ENCODE measurements around the gene CDC42BPA. TPM values are rescaled to one million over a fixed set of nuclear protein-coding genes. Genes with fewer than 3 reads are reported as not detected.
"Not testable (repeated sequence)": the region's sequence is repeated elsewhere in the genome, so short reads cannot be mapped to it uniquely, and the experiment has no call there.

CDC42BPA gene
- total and polyA plus RNA-seq, 7 experiments from 2014 or later = 0.05 to 2.0 (median 1.2) TPM; not detected in 1

- ATAC-seq; H3K9me3 ChIP-seq (ENCODE audit: control insufficient read depth in 2 of 3, low read length in 3 of 3); DNase-seq; H3K4me3 ChIP-seq (ENCODE audit: low read length); POLR2A ChIA-PET; H3K27ac ChIP-seq (ENCODE audit: low read depth, low read length); H3K4me3 Mint-ChIP-seq; H3K27ac Mint-ChIP-seq; H3K27me3 ChIP-seq (ENCODE audit: control insufficient read depth in 2 of 2, insufficient read depth in 2 of 2, low read length in 2 of 2); CTCF ChIA-PET; H3K4me1 Mint-ChIP-seq; H3K4me1 ChIP-seq (ENCODE audit: control insufficient read depth in 2 of 2, insufficient read depth in 2 of 2, low read length in 2 of 2); H3K36me3 ChIP-seq (ENCODE audit: control insufficient read depth in 2 of 3, insufficient read depth in 3 of 3, low read length in 3 of 3); intact Hi-C loops (cut with micrococcal nuclease): not testable (repeated sequence)
- Mint-ChIP-seq H3K9me3 (peaks cover 0 to 14% (median 7%) of the 10 kb centered on the region in 11 donors), H3K27me3 (peaks cover 0 to 18% (median 6%) of the 10 kb centered on the region in 5 donors), H3K36me3 (peaks cover 0 to 11% (median 0%) of the 10 kb centered on the region in 5 donors)
Observed at GRCh38 chr1:227336136-227336535, 17.8 kb upstream of the CDC42BPA start.

- Histone ChIP-seq H3K4me1 (ENCODE audit: control insufficient read depth in 2 of 2, insufficient read depth in 2 of 2, low read length in 2 of 2) (no peaks in the 10 kb centered on the region), H3K4me3 (ENCODE audit: low read length) (no peak overlapping the region), H3K27ac (ENCODE audit: low read depth, low read length) (no peak overlapping the region), H3K36me3 (ENCODE audit: control insufficient read depth in 2 of 3, insufficient read depth in 3 of 3, low read length in 3 of 3) (no peaks in the 10 kb centered on the region), H3K27me3 (ENCODE audit: control insufficient read depth in 2 of 2, insufficient read depth in 2 of 2, low read length in 2 of 2) (no peaks in the 10 kb centered on the region), H3K9me3 (ENCODE audit: control insufficient read depth in 2 of 3, low read length in 3 of 3) (peaks cover 0 to 7% (median 0%) of the 10 kb centered on the region in 3 experiments)
- POLR2A ChIA-PET = no interaction called here
- intact Hi-C loops (cut with micrococcal nuclease) = no loop called here
- Mint-ChIP-seq H3K36me3 (peaks cover 0 to 11% (median 0%) of the 10 kb centered on the region in 5 donors), H3K27me3 (peaks cover under 1 to 18% (median 6%) of the 10 kb centered on the region in 5 donors), H3K4me3 (no peak overlapping the region), H3K9me3 (peaks cover 0 to 14% (median 7%) of the 10 kb centered on the region in 11 donors), H3K4me1 (no peaks in the 10 kb centered on the region), H3K27ac (no peak overlapping the region)
- ATAC-seq = peak; percentile 24
- DNase-seq = no peak
- CTCF ChIA-PET = no interaction called here
Observed at GRCh38 chr1:227335242-227336020, 17.1 kb upstream of the CDC42BPA start.

GRCh38 chr1:227333423-227333822, 15.1 kb upstream of the CDC42BPA start:
- Histone ChIP-seq H3K4me3 (ENCODE audit: low read length) (no peak overlapping the region), H3K27ac (ENCODE audit: low read depth, low read length) (no peak overlapping the region), H3K36me3 (ENCODE audit: control insufficient read depth in 2 of 3, insufficient read depth in 3 of 3, low read length in 3 of 3) (no peaks in the 10 kb centered on the region), H3K27me3 (ENCODE audit: control insufficient read depth in 2 of 2, insufficient read depth in 2 of 2, low read length in 2 of 2) (no peaks in the 10 kb centered on the region), H3K4me1 (ENCODE audit: control insufficient read depth in 2 of 2, insufficient read depth in 2 of 2, low read length in 2 of 2) (no peaks in the 10 kb centered on the region), H3K9me3 (ENCODE audit: control insufficient read depth in 2 of 3, low read length in 3 of 3) (peaks cover 0 to 7% (median 0%) of the 10 kb centered on the region in 3 experiments)
- DNase-seq (no peak), ATAC-seq (no peak)
- Mint-ChIP-seq H3K4me3 (no peak overlapping the region), H3K9me3 (peaks cover 0 to 14% (median 7%) of the 10 kb centered on the region in 11 donors), H3K36me3 (peaks cover 0 to 11% (median 0%) of the 10 kb centered on the region in 5 donors), H3K4me1 (no peaks in the 10 kb centered on the region), H3K27ac (no peak overlapping the region), H3K27me3 (peaks cover 0 to 20% (median 13%) of the 10 kb centered on the region in 5 donors)
- ChIA-PET POLR2A (no interaction called here), CTCF (no interaction called here)
- intact Hi-C loops (cut with micrococcal nuclease) = no loop called here

- H3K36me3 Mint-ChIP-seq = peaks cover 0 to 11% (median 0%) of the 10 kb centered on the region in 5 donors
- ATAC-seq (no peak), DNase-seq (no peak)
- Histone ChIP-seq H3K4me3 (ENCODE audit: low read length) (no peak overlapping the region), H3K27ac (ENCODE audit: low read depth, low read length) (no peak overlapping the region), H3K4me1 (ENCODE audit: control insufficient read depth in 2 of 2, insufficient read depth in 2 of 2, low read length in 2 of 2) (no peaks in the 10 kb centered on the region), H3K9me3 (ENCODE audit: control insufficient read depth in 2 of 3, low read length in 3 of 3) (peaks cover 0 to 7% (median 0%) of the 10 kb centered on the region in 3 experiments), H3K27me3 (ENCODE audit: control insufficient read depth in 2 of 2, insufficient read depth in 2 of 2, low read length in 2 of 2) (no peaks in the 10 kb centered on the region), H3K36me3 (ENCODE audit: control insufficient read depth in 2 of 3, insufficient read depth in 3 of 3, low read length in 3 of 3) (no peaks in the 10 kb centered on the region)
- no peaks in the 10 kb centered on the region for H3K4me1 Mint-ChIP-seq
- no peak overlapping the region for H3K4me3 Mint-ChIP-seq
- POLR2A ChIA-PET = no interaction called here
- H3K27me3 Mint-ChIP-seq = peaks cover 0 to 20% (median 13%) of the 10 kb centered on the region in 5 donors
- CTCF ChIA-PET = no interaction called here
- peaks cover 0 to 14% (median 7%) of the 10 kb centered on the region in 11 donors for H3K9me3 Mint-ChIP-seq
- intact Hi-C loops (cut with micrococcal nuclease) = no loop called here
- no peak overlapping the region for H3K27ac Mint-ChIP-seq
Observed at GRCh38 chr1:227330279-227331076, 12.2 kb upstream of the CDC42BPA start.

- ChIA-PET POLR2A (no interaction called here), CTCF (no interaction called here)
- H3K4me3 ChIP-seq (ENCODE audit: low read length) = no peak overlapping the region
- Mint-ChIP-seq H3K27ac (peak overlapping the region in 1 of 9 donors; percentile 38), H3K36me3 (peaks cover 0 to 10% (median 2%) of the 10 kb centered on the region in 5 donors), H3K9me3 (peaks cover 0 to 19% (median 6%) of the 10 kb centered on the region in 11 donors), H3K4me1 (no peaks in the 10 kb centered on the region), H3K27me3 (peaks cover 10 to 28% (median 17%) of the 10 kb centered on the region in 5 donors), H3K4me3 (no peak overlapping the region)
- DNase-seq (no peak), ATAC-seq (no peak)
- no peak overlapping the region for H3K27ac ChIP-seq (ENCODE audit: low read depth, low read length)
- H3K9me3 ChIP-seq (ENCODE audit: control insufficient read depth in 2 of 3, low read length in 3 of 3) = peaks cover 0 to 3% (median 0%) of the 10 kb centered on the region in 3 experiments
- H3K4me1 ChIP-seq (ENCODE audit: control insufficient read depth in 2 of 2, insufficient read depth in 2 of 2, low read length in 2 of 2) = no peaks in the 10 kb centered on the region
- no peaks in the 10 kb centered on the region for H3K27me3 ChIP-seq (ENCODE audit: control insufficient read depth in 2 of 2, insufficient read depth in 2 of 2, low read length in 2 of 2)
- intact Hi-C loops (cut with micrococcal nuclease) = no loop called here
- H3K36me3 ChIP-seq (ENCODE audit: control insufficient read depth in 2 of 3, insufficient read depth in 3 of 3, low read length in 3 of 3) = no peaks in the 10 kb centered on the region
Observed at GRCh38 chr1:227328405-227329019, 10.2 kb upstream of the CDC42BPA start.

GRCh38 chr1:227325156-227325555, 6.9 kb upstream of the CDC42BPA start:
- no peak for DNase-seq
- ATAC-seq = no peak
- Histone ChIP-seq H3K27me3 (ENCODE audit: control insufficient read depth in 2 of 2, insufficient read depth in 2 of 2, low read length in 2 of 2) (no peaks in the 10 kb centered on the region), H3K4me1 (ENCODE audit: control insufficient read depth in 2 of 2, insufficient read depth in 2 of 2, low read length in 2 of 2) (no peaks in the 10 kb centered on the region), H3K4me3 (ENCODE audit: low read length) (no peak overlapping the region), H3K36me3 (ENCODE audit: control insufficient read depth in 2 of 3, insufficient read depth in 3 of 3, low read length in 3 of 3) (no peaks in the 10 kb centered on the region), H3K9me3 (ENCODE audit: control insufficient read depth in 2 of 3, low read length in 3 of 3) (no peaks in the 10 kb centered on the region), H3K27ac (ENCODE audit: low read depth, low read length) (no peak overlapping the region)
- H3K36me3 Mint-ChIP-seq = peaks cover 0 to 10% (median 0%) of the 10 kb centered on the region in 5 donors
- peaks cover 23 to 42% (median 37%) of the 10 kb centered on the region in 5 donors for H3K27me3 Mint-ChIP-seq
- ChIA-PET POLR2A (no interaction called here), CTCF (no interaction called here)
- no peak overlapping the region for H3K4me3 Mint-ChIP-seq
- intact Hi-C loops (cut with micrococcal nuclease) = no loop called here
- H3K9me3 Mint-ChIP-seq = peaks cover 0 to 13% (median 6%) of the 10 kb centered on the region in 11 donors
- H3K4me1 Mint-ChIP-seq = peaks cover 0 to 6% (median 0%) of the 10 kb centered on the region in 7 donors
- H3K27ac Mint-ChIP-seq = no peak overlapping the region

Measured in naive thymus-derived CD4-positive, alpha-beta T cell (primary cell).